SK-N-SH (cell line): ENCODE data around the gene GRIK1. TPM values are rescaled to one million over a fixed set of nuclear protein-coding genes. Genes with fewer than 3 reads are reported as not detected.

Experiments used
- CTCF ChIA-PET: fragments of 300-600, 350-600 bp; formaldehyde crosslinking; extraction: SDS; loops from one replicate; lab custom pipeline; 2021; lab: Yijun Ruan, JAX
- POLR2A ChIA-PET: fragments of 350-600 bp; sonication (Branson Sonifier 250); formaldehyde crosslinking; extraction: SDS; loops from one replicate; lab custom pipeline; 2020; ENCODE audit warnings: antibody characterized with exemption, inconsistent platforms; lab: Yijun Ruan, JAX
- DNase-seq: peaks from one replicate; pipeline ENCODE4 v3.0.0; 2012
- H2AFZ ChIP-seq: fragments of 200-600 bp; sonication (generic); 2 replicates; pipeline ENCODE4 v1.8.1; 2016; ENCODE audit warnings: antibody characterized with exemption, mild to moderate bottlenecking, low read depth
- H3F3A ChIP-seq: fragments of 200-600 bp; sonication (generic); replicated peaks from 2 replicates; pipeline ENCODE3; 2016; ENCODE audit warnings: antibody characterized with exemption, mild to moderate bottlenecking; ENCODE audit not compliant: insufficient read depth
- H3K27ac ChIP-seq, 2 experiments: fragments of 200-500 bp in 1 of 2; fragments of 200-600 bp in 1 of 2; sonication (Bioruptor generic) in 1 of 2; sonication (generic), shearing (Covaris generic) in 1 of 2; 2 replicates each; pipeline versions ENCODE4 v1.5.1 to v1.6.1; 2014 to 2016; ENCODE audit warnings: low read depth in 2 of 2, inconsistent platforms in 1 of 2, low read length in 1 of 2, mild to moderate bottlenecking in 1 of 2, mixed read lengths in 1 of 2
- H3K27me3 ChIP-seq: fragments of 200-600 bp; sonication (generic), shearing (Covaris generic); 2 replicates; pipeline ENCODE4 v1.6.1; 2016; ENCODE audit warnings: mixed run types; ENCODE audit not compliant: insufficient read depth
- H3K36me3 ChIP-seq, 2 experiments: fragments of 200-500 bp in 1 of 2; fragments of 200-600 bp in 1 of 2; sonication (Bioruptor generic) in 1 of 2; sonication (generic) in 1 of 2; replicated peaks in 1 of 2; 2 replicates each; pipeline versions ENCODE3 to v1.5.1; 2014 to 2016; ENCODE audit warnings: low read length in 1 of 2, mild to moderate bottlenecking in 1 of 2; ENCODE audit not compliant: insufficient read depth in 2 of 2, control insufficient read depth in 1 of 2
- H3K4me1 ChIP-seq, 2 experiments: fragments of 200-500 bp in 1 of 2; fragments of 200-600 bp in 1 of 2; sonication (Bioruptor generic) in 1 of 2; sonication (generic), shearing (Covaris generic) in 1 of 2; 2 replicates each; pipeline versions ENCODE4 v1.5.1 to v1.6.1; 2014 to 2016; ENCODE audit warnings: low read depth in 1 of 2, low read length in 1 of 2, mixed run types in 1 of 2; ENCODE audit not compliant: insufficient read depth in 2 of 2, control insufficient read depth in 1 of 2
- H3K4me2 ChIP-seq: fragments of 200-600 bp; sonication (generic), shearing (Covaris generic); 2 replicates; pipeline ENCODE4 v1.6.1; 2017; ENCODE audit warnings: mixed run types
- H3K4me3 ChIP-seq, 2 experiments: fragments of 200-500 bp in 1 of 2; fragments of 200-600 bp in 1 of 2; sonication (Bioruptor generic) in 1 of 2; sonication (generic), shearing (Covaris generic) in 1 of 2; 2 replicates each; pipeline versions ENCODE4 v1.5.1 to v1.8.1; 2014 to 2016; ENCODE audit warnings: low read depth in 2 of 2, inconsistent platforms in 1 of 2, low read length in 1 of 2, mild to moderate bottlenecking in 1 of 2, mixed read lengths in 1 of 2, moderate library complexity in 1 of 2
- H3K79me2 ChIP-seq: fragments of 200-600 bp; sonication (generic); 2 replicates; pipeline ENCODE4 v1.8.1; 2017; ENCODE audit warnings: mild to moderate bottlenecking; ENCODE audit not compliant: insufficient read depth
- H3K9ac ChIP-seq: fragments of 200-600 bp; sonication (generic); 2 replicates; pipeline ENCODE4 v1.6.1; 2017; ENCODE audit warnings: mixed run types
- H3K9me2 ChIP-seq: fragments of 200-600 bp; sonication (generic); 2 replicates; pipeline ENCODE4 v1.6.1; 2017; ENCODE audit warnings: mixed run types
- H3K9me3 ChIP-seq: fragments of 200-600 bp; sonication (generic); 2 replicates; pipeline ENCODE4 v1.6.1; 2017; ENCODE audit warnings: mixed run types, mild to moderate bottlenecking, moderate library complexity
- H4K20me1 ChIP-seq: fragments of 200-600 bp; sonication (generic); 2 replicates; pipeline ENCODE4 v1.6.1; 2017; ENCODE audit warnings: mild to moderate bottlenecking, mixed run types; ENCODE audit not compliant: insufficient read depth
- CHD2 ChIP-seq: fragments of 150-350 bp; IDR thresholded peaks from 2 replicates; pipeline ENCODE4 v1.6.1; 2018; ENCODE audit warnings: low read length; ENCODE audit not compliant: partially characterized antibody
- CTCF ChIP-seq: fragments of 200-600 bp; sonication (generic); IDR thresholded peaks from 2 replicates; pipeline ENCODE4 v1.6.1; 2017; ENCODE audit warnings: antibody characterized with exemption, mild to moderate bottlenecking, moderate library complexity
- FOXM1 ChIP-seq: IDR thresholded peaks from 2 replicates; pipeline ENCODE4 v1.4.0; 2012; ENCODE audit warnings: low read depth, mild to moderate bottlenecking
- GATA2 ChIP-seq: sonication (generic); formaldehyde crosslinking; IDR thresholded peaks from 2 replicates; pipeline ENCODE4 v1.5.0; 2020; ENCODE audit warnings: mild to moderate bottlenecking, missing genetic modification reagents
- IRF3 ChIP-seq: fragments of 150-350 bp; IDR thresholded peaks from 2 replicates; pipeline ENCODE4 v1.6.1; 2016; ENCODE audit warnings: mild to moderate bottlenecking, low read depth, low read length
- MAX ChIP-seq: IDR thresholded peaks from 2 replicates; pipeline ENCODE4 v1.4.0; 2012; ENCODE audit warnings: low read depth
- MXI1 ChIP-seq: IDR thresholded peaks from 2 replicates; pipeline ENCODE4 v1.6.1; 2012; ENCODE audit warnings: mild to moderate bottlenecking, low read depth, low read length, improper control_type of control experiment
- NRF1 ChIP-seq: IDR thresholded peaks from 2 replicates; pipeline ENCODE4 v1.6.1; 2012; ENCODE audit warnings: low read depth, mild to moderate bottlenecking, low read length
- PBX3 ChIP-seq: IDR thresholded peaks from 2 replicates; pipeline ENCODE4; 2012
- POLR2AphosphoS5 ChIP-seq: IDR thresholded peaks from 2 replicates; pipeline ENCODE4 v1.6.1; 2012; ENCODE audit warnings: low read depth, low read length
- RAD21 ChIP-seq: IDR thresholded peaks from 2 replicates; pipeline ENCODE4 v1.6.1; 2012; ENCODE audit warnings: mild to moderate bottlenecking, low read length
- RCOR1 ChIP-seq: fragments of 150-350 bp; IDR thresholded peaks from 2 replicates; pipeline ENCODE4 v1.6.1; 2017; ENCODE audit warnings: antibody characterized with exemption, low read length
- REST ChIP-seq: IDR thresholded peaks from 2 replicates; pipeline ENCODE4 v1.6.1; 2012; ENCODE audit warnings: mild to moderate bottlenecking, low read depth, low read length, moderate library complexity
- RFX5 ChIP-seq: IDR thresholded peaks from 2 replicates; pipeline ENCODE4 v1.6.1; 2012; ENCODE audit warnings: mild to moderate bottlenecking, improper control_type of control experiment, low read length
- SIN3A ChIP-seq: IDR thresholded peaks from 2 replicates; pipeline ENCODE4 v1.6.1; 2012; ENCODE audit warnings: low read depth, mild to moderate bottlenecking, low read length, moderate library complexity, borderline replicate concordance
- SMC3 ChIP-seq: IDR thresholded peaks from 2 replicates; pipeline ENCODE4 v1.6.1; 2012; ENCODE audit warnings: low read depth, low read length, improper control_type of control experiment
- TAF1 ChIP-seq: IDR thresholded peaks from 2 replicates; pipeline ENCODE4 v1.6.1; 2012; ENCODE audit warnings: low read depth, mild to moderate bottlenecking, low read length, moderate library complexity, borderline replicate concordance
- TCF12 ChIP-seq: IDR thresholded peaks from 2 replicates; pipeline ENCODE4 v1.4.0; 2012
- USF1 ChIP-seq: IDR thresholded peaks from 2 replicates; pipeline ENCODE4 v1.4.0; 2012; ENCODE audit warnings: low read depth, borderline replicate concordance
- YY1 ChIP-seq: IDR thresholded peaks from 2 replicates; pipeline ENCODE4 v1.4.0; 2012; ENCODE audit warnings: low read depth, mild to moderate bottlenecking
- WGBS: methylation state at CpG from one replicate; pipeline ENCODE4 v1.1.6; 2017; ENCODE audit warnings: low lambda C conversion rate; 5-methylcytosine and 5-hydroxymethylcytosine counted together
- polyA plus RNA-seq, 3 experiments: library from polyadenylated mRNA; depleted of rRNA; stranded (reverse); fragments of >200 nt; gene quantifications; 2 replicates each; pipeline ENCODE4 v1.2.3, GENCODE V29; 2012

The GRIK1 gene
- polyA plus RNA-seq, 1 of the 3 experiments (the other 2 are of a cell fraction) = not detected

- CTCF ChIA-PET = no interaction called here
- 33% methylated on average over 2 of the region's 2 CpGs for WGBS
- POLR2A ChIA-PET = interaction anchor here (0.6 kb wide), 1 partner anchor 62 kb away, joined by 4 read pairs; no protein-coding TSS in a partner anchor
Observed at GRCh38 chr21:29550205-29550604, 389.6 kb downstream of the GRIK1 start.

GRCh38 chr21:29549614-29550013 is 390.2 kb downstream of the GRIK1 start:
- CTCF ChIA-PET = interaction anchor here (1.0 to 1.3 kb wide), 2 partner anchors 10 kb away, joined by 3 to 4 read pairs; no protein-coding TSS in a partner anchor
- H4K20me1 ChIP-seq = no peaks in the 10 kb centered on the region
- TF ChIP-seq REST (no peak), CTCF (no peak), RFX5 (no peak), RAD21 (no peak), TAF1 (no peak), CHD2 (no peak), NRF1 (no peak), TCF12 (no peak), IRF3 (no peak), YY1 (no peak), SMC3 (no peak), RCOR1 (no peak), GATA2 (no peak), MAX (no peak), USF1 (no peak)

More at GRCh38 chr21:29550205-29550604, 389.6 kb downstream of the GRIK1 start:
- no peaks in the 10 kb centered on the region for H3K36me3 ChIP-seq
- no peaks in the 10 kb centered on the region for H3K9me2 ChIP-seq
- no peaks in the 10 kb centered on the region for H3K79me2 ChIP-seq
- H3K4me2 ChIP-seq = no peak overlapping the region
- H3K9ac ChIP-seq = no peak overlapping the region
- H3K27me3 ChIP-seq = no peaks in the 10 kb centered on the region
- no peak overlapping the region for H3K4me3 ChIP-seq
- no peak for DNase-seq
- TF ChIP-seq PBX3 (no peak), MXI1 (no peak), FOXM1 (no peak), POLR2AphosphoS5 (no peak), SIN3A (no peak)
- peaks cover 4% of the 10 kb centered on the region for H3F3A ChIP-seq
- H3K27ac ChIP-seq = no peak overlapping the region
- no peaks in the 10 kb centered on the region for H3K4me1 ChIP-seq
- no peak overlapping the region for H2AFZ ChIP-seq
- H4K20me1 ChIP-seq = no peaks in the 10 kb centered on the region
- H3K9me3 ChIP-seq = no peaks in the 10 kb centered on the region

More at GRCh38 chr21:29549614-29550013, 390.2 kb downstream of the GRIK1 start:
- Histone ChIP-seq H3K9ac (no peak overlapping the region), H3K27ac (no peak overlapping the region), H3K4me3 (no peak overlapping the region), H3K4me1 (no peaks in the 10 kb centered on the region), H3F3A (peaks cover 4% of the 10 kb centered on the region), H3K4me2 (no peak overlapping the region), H3K9me3 (no peaks in the 10 kb centered on the region), H2AFZ (no peak overlapping the region), H3K36me3 (no peaks in the 10 kb centered on the region), H3K9me2 (no peaks in the 10 kb centered on the region), H3K79me2 (no peaks in the 10 kb centered on the region), H3K27me3 (no peaks in the 10 kb centered on the region)
- POLR2A ChIA-PET = interaction anchor here (0.6 kb wide), 1 partner anchor 61 kb away, joined by 4 read pairs; no protein-coding TSS in a partner anchor
- WGBS = 93% methylated on average over 9 of the region's 9 CpGs
- no peak for DNase-seq
